Right ventricle myocardium inferior (tissue), 1 donor: ENCODE data around the gene ALG12. TPM values are rescaled to one million over a fixed set of nuclear protein-coding genes. Genes with fewer than 3 reads are reported as not detected.

Experiments used
- ATAC-seq: fragments of 200-7000 bp; cut with Tn5 transposase; one replicate; pipeline ENCODE4 v1.9.1; 2020; ENCODE audit warnings: mild to moderate bottlenecking, moderate library complexity
- DNase-seq: peaks from one replicate; pipeline ENCODE4 v3.0.0; 2021; ENCODE audit errors: missing footprints
- intact Hi-C: fragments of 100-400 bp; cut with DNase I; formaldehyde crosslinking; loops from one replicate; pipeline ENCODE4 v1.11.0; 2022
- total RNA-seq: library from RNA; stranded (reverse); fragmentation: NEBNext Ultra II Directional; extraction: Animal tissue kit (Norgen Biotek cat#: 25700); gene quantifications from one replicate; pipeline ENCODE4 v1.2.1, GENCODE V29; 2021
- donor health status: DM: no; HTN: yes; CAD: no; lungs with severe emphysema.

The ALG12 gene
- total RNA-seq, 1 donor from 2014 or later: 16.4 TPM

- intact Hi-C loops: no loop called here
- no peak for ATAC-seq
- no peak for DNase-seq
These were observed 34.2 kb downstream of the ALG12 start for GRCh38 chr22:49884075-49884474.

- ATAC-seq: no peak
- DNase-seq: no peak
- intact Hi-C loops: no loop called here
These were observed 35.0 kb downstream of the ALG12 start for GRCh38 chr22:49883294-49883640.

- DNase-seq: no peak
- no peak for ATAC-seq
- intact Hi-C loops: no loop called here
These were observed 35.5 kb downstream of the ALG12 start for GRCh38 chr22:49882519-49883293.

- ATAC-seq: no peak
- no peak for DNase-seq
- intact Hi-C loops: no loop called here
These were observed 36.4 kb downstream of the ALG12 start for GRCh38 chr22:49881856-49882255.

GRCh38 chr22:49880281-49880680 is 38.0 kb downstream of the ALG12 start:
- intact Hi-C loops: no loop called here
- no peak for ATAC-seq
- no peak for DNase-seq

- ATAC-seq: no peak
- intact Hi-C loops: no loop called here
- DNase-seq: no peak
These were observed 38.4 kb downstream of the ALG12 start for GRCh38 chr22:49879871-49880270.

- intact Hi-C loops: no loop called here
- DNase-seq: no peak
- no peak for ATAC-seq
These were observed 40.0 kb downstream of the ALG12 start for GRCh38 chr22:49878206-49878605.

GRCh38 chr22:49877642-49878041 is 40.6 kb downstream of the ALG12 start:
- intact Hi-C loops: no loop called here
- ATAC-seq (no peak), DNase-seq (no peak)

GRCh38 chr22:49873228-49873940 is 44.9 kb downstream of the ALG12 start:
- intact Hi-C loops: no loop called here
- no peak for DNase-seq
- ATAC-seq: no peak

- no peak for DNase-seq
- no peak for ATAC-seq
- intact Hi-C loops: no loop called here
These were observed 45.9 kb downstream of the ALG12 start for GRCh38 chr22:49872347-49872746.

- ATAC-seq (no peak), DNase-seq (no peak)
- intact Hi-C loops: no loop called here
These were observed 46.8 kb downstream of the ALG12 start for GRCh38 chr22:49871482-49871881.

GRCh38 chr22:49869845-49870712 is 48.2 kb downstream of the ALG12 start:
- no peak for DNase-seq
- intact Hi-C loops: no loop called here
- no peak for ATAC-seq

GRCh38 chr22:49869086-49869830 is 49.0 kb downstream of the ALG12 start:
- ATAC-seq (no peak), DNase-seq (no peak)
- intact Hi-C loops: no loop called here

GRCh38 chr22:49867303-49868265 is 50.7 kb downstream of the ALG12 start:
- intact Hi-C loops: no loop called here
- ATAC-seq (no peak), DNase-seq (no peak)

GRCh38 chr22:49866646-49867045 is 51.6 kb downstream of the ALG12 start:
- intact Hi-C loops: no loop called here
- no peak for ATAC-seq
- no peak for DNase-seq

- ATAC-seq: no peak
- DNase-seq: no peak
- intact Hi-C loops: no loop called here
These were observed 52.1 kb downstream of the ALG12 start for GRCh38 chr22:49866134-49866533.

- intact Hi-C loops: no loop called here
- DNase-seq (no peak), ATAC-seq (no peak)
These were observed 53.1 kb downstream of the ALG12 start for GRCh38 chr22:49865156-49865555.

GRCh38 chr22:49863931-49864330 is 54.3 kb downstream of the ALG12 start:
- no peak for ATAC-seq
- DNase-seq: no peak
- intact Hi-C loops: no loop called here
